Cardiac septum (tissue), 1 donor: ENCODE measurements around the gene PLEKHG5. TPM values are rescaled to one million over a fixed set of nuclear protein-coding genes. Genes with fewer than 3 reads are reported as not detected.

Source experiments
- DNase-seq: peaks from one replicate; pipeline ENCODE4 v3.0.0-alpha.2; 2020; ENCODE audit warnings: low spot score
- intact Hi-C: fragments of 100-400 bp; cut with DNase I; formaldehyde crosslinking; loops from one replicate; pipeline ENCODE4 v1.14.0; 2022
- long read RNA-seq: library from polyadenylated mRNA; unstranded; transcript quantifications from one replicate; pipeline ENCODE4 v2.0.0, GENCODE V29; 2021
- total RNA-seq: library from RNA; stranded (reverse); fragmentation: NEBNext Ultra II Directional; extraction: Animal tissue kit (Norgen Biotek cat#: 25700); gene quantifications from one replicate; pipeline ENCODE4 v1.2.1, GENCODE V29; 2021
- donor health status: DM: no; HTN: no; CAD: no.

Gene PLEKHG5
- 14.9 TPM for total RNA-seq
- long read RNA-seq, full-length matches to known transcripts = 1 of 5 reads
- long read RNA-seq, partial matches to known transcripts = 3 of 5 reads
- long read RNA-seq, other reads (novel, unspliced or antisense) = 1 of 5 reads

- no peak for DNase-seq
- intact Hi-C loops = no loop called here
These were observed at the start of gene PLEKHG5 for GRCh38 chr1:6491480-6491962. PLEKHG5 (minus strand) TSS chr1:6491667; CDS start chr1:6477571, 14,096 bp downstream.

DNA sequence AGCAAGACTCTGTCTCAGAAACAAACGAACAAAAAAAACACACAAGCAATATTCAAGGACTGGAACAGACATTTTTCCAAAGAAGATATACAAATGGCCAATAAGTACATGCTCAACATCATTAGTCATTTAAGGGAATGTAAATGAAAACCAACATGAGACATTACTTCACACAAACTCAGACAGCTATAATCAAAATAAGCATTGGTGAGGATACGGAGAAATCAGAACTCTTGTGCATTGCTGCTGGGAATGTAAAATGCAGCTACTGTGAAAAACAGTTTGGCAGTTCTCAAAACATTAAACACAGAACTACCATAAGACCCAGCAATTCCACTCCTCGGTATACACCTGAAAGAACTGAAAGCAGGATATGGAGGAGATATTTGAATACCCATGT is 47.5 kb upstream of the PLEKHG5 start:
- intact Hi-C loops = no loop called here
- DNase-seq = no peak

- intact Hi-C loops = no loop called here
- DNase-seq = no peak
These were observed 44.8 kb upstream of the PLEKHG5 start for GRCh38 chr1:6536291-6536690.

GRCh38 chr1:6535214-6535613 is 43.7 kb upstream of the PLEKHG5 start:
- intact Hi-C loops = no loop called here
- DNase-seq = no peak

DNA sequence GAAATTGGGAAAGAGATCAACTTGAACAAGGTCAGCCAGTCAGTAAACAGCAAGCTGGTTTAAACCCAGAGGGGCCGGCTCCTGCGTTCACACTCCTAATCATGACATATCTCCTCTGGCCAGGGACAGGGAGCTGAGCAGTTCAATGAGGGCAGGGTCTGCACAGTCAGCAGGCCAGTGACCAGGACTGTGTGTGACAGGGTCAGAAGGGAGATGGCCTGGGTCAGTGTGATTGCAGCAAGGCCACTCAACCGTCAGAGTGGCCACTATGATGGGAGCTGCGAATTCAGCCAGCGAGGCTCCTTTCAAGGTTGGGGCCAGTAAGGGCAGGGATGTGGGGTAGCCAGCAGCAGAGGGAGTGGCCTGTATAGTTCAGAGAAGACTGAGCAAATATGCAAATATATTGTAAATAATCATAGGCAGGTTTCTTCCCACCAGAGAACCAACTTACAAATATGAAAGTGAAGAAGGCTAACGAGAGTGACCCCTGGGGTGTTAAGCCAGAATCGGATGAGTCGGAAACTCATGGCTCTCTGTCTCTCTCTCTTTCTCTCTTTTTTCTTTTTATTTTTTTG is 42.9 kb upstream of the PLEKHG5 start:
- no peak for DNase-seq
- intact Hi-C loops = no loop called here

- intact Hi-C loops = no loop called here
- DNase-seq = no peak
These were observed 40.5 kb upstream of the PLEKHG5 start for GRCh38 chr1:6531996-6532395.

DNA sequence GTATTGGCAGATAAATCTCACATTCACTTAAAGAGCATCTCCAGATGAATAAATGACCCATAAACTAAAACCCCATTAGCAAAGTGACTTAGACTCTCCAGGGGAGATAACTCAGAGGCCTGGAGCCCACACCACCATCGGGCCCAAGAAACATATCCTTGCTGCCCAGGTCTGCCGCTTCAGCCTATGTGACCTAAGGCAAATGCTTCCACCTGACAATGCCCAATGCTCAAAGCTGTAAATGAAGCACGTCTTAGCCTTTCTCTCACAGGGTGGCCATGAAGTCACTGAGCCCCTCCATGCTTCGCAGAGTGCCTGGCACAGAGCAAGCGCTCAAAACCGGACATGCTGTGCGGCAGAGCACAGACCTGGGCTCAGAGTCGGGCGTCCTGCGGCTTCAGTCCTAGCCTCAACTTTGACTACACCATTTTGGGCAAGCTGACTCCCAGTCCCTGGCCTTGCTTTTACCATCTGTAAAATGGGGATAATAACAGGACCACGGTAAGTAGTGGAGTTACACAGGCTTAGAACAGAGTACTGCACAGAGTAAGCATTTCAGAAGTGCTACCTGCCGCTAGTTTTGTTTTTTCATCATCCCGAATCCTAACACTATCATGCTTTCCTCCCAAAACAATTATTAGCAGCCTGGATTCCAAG is 39.2 kb upstream of the PLEKHG5 start:
- no peak for DNase-seq
- intact Hi-C loops = no loop called here

DNA sequence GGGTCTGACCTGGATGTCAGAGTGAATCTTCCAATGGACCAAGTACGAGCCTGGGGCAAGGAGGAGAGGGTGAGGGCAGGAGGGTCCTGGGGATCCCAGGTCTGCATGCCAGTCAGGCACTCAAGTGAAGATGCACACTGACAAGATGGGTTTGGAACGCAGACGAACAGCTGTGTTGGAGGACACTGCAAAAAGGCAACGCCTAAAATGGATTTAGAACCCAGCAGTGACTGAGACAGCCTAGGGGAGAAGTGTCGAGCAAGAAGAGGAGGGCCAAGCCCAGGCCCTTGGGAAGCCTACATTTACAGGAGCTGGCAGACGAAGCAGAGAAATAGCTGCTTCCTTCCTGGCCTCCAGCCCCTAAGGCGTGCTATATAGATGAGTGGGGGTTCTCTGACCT is 37.0 kb upstream of the PLEKHG5 start:
- DNase-seq = no peak
- intact Hi-C loops = no loop called here

- DNase-seq = no peak
- intact Hi-C loops = no loop called here
These were observed 34.8 kb upstream of the PLEKHG5 start for GRCh38 chr1:6526316-6526715.

DNA sequence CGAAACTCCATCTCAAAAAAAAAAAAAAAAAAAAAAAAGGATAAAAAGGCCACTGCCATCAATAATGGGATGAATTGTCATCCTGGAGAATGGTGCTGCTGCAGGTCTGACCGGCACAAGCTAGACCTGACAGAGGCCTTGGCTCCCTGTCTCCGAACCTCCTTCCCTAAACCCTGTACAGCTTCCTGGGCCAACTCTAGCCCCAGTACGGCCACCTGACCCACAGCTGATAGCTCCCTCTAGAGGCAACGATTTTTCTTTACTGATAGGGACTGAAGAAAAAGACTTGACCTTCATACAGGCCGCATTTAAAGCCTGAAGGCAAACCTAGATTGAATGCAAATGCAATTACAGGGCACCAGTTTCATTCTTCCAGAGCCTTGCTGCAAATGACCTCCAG is 32.1 kb upstream of the PLEKHG5 start:
- intact Hi-C loops = loop anchor here (2.0 kb wide), 1 partner anchor 37 kb away; no protein-coding TSS in a partner anchor
- no peak for DNase-seq

- intact Hi-C loops = no loop called here
- DNase-seq = no peak
These were observed 30.1 kb upstream of the PLEKHG5 start for GRCh38 chr1:6521536-6521935.

DNA sequence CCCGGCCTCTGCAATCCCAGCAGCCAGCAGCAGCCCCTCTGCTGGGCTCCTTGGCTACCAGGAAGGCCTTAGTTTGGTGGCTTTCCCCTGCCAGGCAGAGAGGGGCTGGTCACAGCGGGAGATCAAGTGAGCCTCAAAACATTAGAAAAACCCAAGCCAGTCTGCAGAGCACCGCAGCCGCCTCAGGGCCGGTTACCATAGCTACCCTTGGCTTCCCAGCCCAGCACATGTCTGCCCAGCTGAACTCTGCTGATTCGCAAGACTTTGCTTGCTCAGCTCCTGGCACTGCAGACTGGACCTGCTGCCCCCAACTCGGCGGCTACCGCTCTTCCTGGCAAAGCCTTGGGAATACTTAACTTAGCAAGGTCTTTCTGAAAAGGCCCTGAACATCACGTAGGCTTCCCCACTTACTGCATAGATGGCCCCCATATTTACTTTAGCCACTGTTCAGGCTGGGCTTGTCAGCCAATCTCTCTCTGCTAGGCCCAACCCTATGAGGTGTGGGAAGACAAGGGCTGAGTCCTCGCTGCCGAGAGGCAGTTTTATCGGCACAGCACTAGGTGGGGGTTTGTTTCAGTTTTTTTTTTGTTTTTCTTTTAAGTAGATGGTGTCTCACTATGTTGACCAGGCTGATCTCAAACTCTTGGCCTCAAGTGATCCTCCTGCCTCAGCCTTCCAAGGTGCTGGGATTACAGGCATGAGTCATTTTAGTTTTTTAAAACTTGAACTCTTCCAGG is 28.6 kb upstream of the PLEKHG5 start:
- intact Hi-C loops = no loop called here
- DNase-seq = no peak

DNA sequence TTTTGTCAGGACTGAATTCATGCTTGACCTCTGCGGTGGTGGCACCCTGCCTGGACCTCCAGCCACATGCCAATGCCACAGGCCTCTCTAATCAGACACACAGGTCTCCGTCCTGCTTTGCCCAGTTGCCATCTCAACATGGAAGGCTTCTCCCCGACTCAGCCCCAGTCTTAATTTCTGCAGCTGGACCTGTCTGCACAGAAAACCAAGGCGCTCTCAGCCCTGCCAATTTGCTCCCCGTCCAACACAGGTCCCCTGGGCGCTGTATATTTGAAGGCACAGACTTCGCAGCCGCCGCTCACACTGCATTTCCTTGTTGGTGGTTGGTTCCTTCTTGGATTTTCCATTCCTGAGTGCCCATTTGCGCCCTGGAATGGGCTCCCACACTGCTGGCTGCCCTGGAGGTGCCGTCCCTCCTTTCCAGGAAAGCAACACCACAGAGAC is 28.0 kb upstream of the PLEKHG5 start:
- DNase-seq = no peak
- intact Hi-C loops = no loop called here

DNA sequence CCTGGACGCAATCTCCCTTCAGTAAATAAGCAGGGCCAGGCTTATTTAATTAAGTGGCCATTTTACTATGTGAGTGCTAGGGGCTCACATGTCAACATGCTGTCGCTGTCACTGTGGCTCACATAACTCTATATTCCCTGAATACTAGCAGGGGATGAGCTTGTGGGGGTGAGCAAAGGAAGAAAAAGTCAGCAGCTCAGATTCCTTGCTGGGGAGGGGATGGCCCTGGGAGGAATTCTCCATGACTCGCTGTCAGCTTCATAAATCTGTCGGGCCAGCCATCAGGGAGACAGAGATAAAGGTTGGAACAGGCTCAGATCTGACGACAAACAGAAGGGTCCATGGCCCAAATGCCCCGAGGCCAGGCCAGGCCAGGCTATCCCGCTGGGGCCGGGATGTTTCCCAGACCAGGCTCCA is 26.0 kb upstream of the PLEKHG5 start:
- no peak for DNase-seq
- intact Hi-C loops = no loop called here

DNA sequence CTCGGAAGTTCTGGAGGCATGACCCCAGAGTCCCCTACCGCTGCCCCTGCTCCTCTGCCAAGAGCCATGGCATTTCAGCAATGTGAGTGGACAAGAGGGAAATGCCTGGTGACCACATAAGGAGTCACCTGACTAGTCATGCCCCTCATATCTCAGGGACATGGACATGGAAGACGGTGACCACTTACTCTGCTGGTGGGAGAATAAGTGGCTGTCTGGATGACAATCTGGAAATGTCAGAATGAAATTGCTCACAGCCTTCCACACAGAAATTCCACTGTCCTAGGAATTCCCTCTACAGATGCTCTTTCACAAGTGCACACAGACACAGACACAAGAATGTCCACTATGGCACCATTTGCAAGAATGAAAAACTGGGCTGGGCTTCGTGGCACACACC is 24.3 kb upstream of the PLEKHG5 start:
- no peak for DNase-seq
- intact Hi-C loops = no loop called here

GRCh38 chr1:6513320-6513801 is 21.9 kb upstream of the PLEKHG5 start:
- DNase-seq = peak; percentile 73

GRCh38 chr1:6512908-6513280 is 21.4 kb upstream of the PLEKHG5 start:
- no peak for DNase-seq
- intact Hi-C loops = no loop called here

More at GRCh38 chr1:6513320-6513801, 21.9 kb upstream of the PLEKHG5 start:
- intact Hi-C loops = no loop called here

GRCh38 chr1:6512245-6512907 is 20.9 kb upstream of the PLEKHG5 start:
- no peak for DNase-seq
- intact Hi-C loops = no loop called here

DNA sequence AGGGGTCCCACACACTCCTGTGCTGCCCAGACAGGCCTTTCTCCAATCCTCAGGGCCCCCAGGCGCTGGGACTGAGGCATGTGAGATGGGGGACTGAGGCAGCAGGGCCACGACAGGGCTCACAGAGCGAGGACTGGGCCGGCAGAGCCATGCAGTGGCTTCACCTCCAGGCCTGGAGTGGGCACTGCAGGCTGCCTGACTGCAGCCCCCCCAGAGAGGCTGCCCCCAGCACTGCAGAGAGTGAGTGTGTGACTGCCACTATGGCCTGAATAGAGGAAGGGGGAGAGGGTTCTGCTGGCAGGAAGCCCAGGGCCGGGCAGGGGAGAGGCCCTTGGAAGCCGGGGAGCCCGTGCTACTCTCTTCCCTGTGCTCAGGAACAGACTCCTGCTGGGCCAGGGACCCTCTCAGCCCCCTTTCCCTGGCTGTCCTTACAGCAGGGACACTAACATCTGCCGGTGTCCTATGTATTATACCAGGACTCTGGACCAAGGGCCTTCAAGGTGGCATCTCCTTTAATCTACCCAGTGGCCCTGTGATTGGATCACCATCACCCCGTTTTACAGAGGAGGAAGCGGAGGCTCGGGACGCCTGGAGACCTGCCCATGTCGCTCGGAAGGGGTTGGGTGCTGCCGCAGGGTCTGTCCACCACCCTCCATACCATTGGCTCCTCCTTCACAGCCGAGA is 20.2 kb upstream of the PLEKHG5 start:
- DNase-seq = no peak
- intact Hi-C loops = no loop called here
